Measurements from ENCODE around the gene ASIC3. TPM values are rescaled to one million over a fixed set of nuclear protein-coding genes. Genes with fewer than 3 reads are reported as not detected.

ASIC3 gene
- total RNA-seq, 1 experiment from 2014 or later, result 0.22 TPM

DNA sequence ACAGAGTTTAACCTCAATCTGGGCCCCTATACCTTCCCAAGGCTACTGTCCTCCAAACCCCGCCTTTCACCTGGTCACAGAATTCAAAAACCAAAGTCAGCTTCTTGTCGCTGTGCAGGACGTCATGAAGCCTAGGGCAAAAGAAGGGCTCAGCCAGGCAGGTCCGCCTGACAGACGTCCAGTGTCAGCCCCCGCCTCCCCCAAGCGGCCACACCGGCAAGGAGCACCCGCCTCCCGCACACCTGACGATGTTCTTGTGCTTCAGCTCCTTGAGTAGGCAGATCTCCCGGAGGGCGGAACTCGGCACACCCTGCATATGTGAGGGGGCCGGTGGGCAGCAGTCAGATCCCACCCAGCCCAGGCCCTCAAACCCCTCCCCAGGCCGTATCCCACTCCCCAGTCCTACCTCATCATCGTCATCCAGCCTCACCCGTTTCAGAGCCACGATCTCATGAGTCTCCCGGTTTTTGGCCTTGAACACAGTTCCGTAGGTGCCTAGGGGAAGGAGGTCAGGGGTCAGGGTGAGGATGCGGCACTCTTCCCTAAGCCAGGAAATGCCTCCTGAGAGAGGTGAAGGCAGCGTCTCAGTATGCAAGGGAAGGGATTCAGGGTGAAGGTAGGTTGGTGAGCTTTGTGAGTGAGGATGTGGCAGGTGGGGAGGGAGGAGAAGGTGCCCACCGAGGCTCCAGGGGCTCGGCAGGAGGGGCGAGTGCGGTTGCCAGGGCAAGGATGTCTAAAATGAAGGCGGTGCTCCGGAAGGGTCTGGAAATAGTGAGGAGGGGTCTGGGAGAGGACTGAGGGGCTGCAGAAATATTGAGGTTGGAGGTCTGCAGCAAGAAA lies 8.6 kb downstream of the ASIC3 start:
- DNase-seq (ENCODE audit: low read depth), result no peak

DNA sequence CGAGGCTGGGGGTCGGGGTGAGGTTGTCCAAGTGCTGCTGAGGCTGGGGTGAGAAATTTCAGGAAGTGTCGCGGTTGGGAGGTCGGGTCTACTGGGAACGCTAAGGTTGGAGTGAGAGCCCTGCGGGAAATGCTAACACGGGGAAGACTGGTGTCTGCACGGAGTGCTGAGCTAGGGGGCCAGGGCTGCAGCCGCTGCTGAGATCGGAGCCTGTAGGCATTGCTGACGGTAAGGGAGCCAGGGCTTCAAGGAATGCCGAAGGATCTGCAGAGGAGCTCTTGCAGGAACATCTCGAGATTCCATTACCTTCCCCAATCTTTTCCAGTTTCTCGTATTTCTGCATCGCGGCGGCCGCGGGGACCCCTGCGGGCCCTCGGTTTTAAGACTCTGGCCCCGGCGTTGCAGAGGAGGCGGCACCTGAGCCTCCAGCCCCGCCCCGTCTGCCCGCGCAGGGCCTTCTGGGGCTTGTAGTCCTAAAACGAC lies 9.2 kb downstream of the ASIC3 start, which contains the start of gene CDK5:
CDK5 (minus strand) TSS at position 392 of the 483 bp plus-strand sequence; CDS start at position 343, 49 bp downstream.
- DNase-seq (ENCODE audit: low read depth), result no peak

DNA sequence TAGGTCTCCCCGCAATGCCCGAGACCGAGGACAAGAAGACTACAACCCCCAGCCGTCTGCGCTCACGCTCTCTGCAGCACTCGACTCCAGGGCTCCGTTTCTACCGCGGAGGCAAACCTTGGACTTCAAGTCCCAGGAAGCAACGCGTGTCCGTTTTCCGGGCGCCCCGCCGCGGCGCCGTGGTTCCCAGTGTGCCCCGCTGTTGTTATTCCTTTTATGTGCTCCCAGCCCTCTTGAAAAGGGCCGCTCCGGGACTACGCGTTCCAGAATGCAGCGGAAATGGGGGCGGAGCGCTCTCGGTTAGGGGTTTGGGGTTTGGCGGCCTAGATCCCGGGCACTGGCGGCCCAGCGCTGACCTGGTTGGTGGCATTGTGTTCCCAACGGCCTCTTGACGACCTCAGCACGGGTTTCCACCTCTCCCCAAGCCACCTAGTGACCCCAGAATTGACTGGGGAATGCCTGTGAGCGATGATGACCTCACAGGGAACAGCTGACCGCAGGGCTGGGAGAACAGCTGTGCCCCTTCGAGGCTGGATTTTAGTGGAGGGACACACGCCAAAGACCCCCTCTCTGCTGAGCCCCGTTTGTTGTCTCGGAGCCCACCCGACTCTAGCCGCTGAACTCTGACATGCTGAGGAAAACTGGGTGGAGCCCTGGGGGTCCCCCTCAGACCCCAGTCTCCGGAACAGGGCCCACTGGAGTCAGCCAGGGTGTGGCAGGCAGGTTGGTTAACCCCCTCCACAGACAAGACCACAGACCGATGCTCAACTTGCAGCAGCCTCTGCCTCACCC lies 9.9 kb downstream of the ASIC3 start:
- DNase-seq (ENCODE audit: low read depth), result peak; percentile 100

DNA sequence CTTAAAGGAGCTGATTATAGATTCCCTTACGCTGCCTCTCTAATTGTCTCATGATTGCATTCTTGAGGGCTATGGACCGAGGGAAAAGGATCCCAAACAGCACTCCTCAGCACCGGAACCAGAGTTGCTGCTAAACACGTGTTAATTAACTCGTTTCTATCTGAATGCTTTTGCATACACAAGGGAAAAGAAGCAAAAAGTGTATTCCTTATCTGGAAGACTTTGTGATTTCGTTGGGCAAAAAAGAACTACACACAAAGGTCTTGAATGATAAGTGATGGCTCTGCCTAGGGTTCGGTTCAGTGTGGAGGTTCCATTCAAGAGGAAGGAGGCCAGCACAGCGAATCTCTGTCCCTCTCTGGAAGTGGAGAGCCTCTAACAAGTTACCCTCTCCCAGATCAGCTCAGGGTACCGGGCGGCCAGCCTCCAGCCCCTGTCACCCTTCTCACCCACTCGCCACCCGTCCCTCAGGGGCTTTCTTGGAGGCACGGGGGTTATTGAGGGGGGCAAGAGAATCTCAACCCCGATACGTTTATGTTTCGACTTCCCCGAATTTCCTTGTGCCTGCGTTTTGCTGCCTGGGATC lies 10.5 kb downstream of the ASIC3 start:
- peak; percentile 47 for DNase-seq (ENCODE audit: low read depth)

DNA sequence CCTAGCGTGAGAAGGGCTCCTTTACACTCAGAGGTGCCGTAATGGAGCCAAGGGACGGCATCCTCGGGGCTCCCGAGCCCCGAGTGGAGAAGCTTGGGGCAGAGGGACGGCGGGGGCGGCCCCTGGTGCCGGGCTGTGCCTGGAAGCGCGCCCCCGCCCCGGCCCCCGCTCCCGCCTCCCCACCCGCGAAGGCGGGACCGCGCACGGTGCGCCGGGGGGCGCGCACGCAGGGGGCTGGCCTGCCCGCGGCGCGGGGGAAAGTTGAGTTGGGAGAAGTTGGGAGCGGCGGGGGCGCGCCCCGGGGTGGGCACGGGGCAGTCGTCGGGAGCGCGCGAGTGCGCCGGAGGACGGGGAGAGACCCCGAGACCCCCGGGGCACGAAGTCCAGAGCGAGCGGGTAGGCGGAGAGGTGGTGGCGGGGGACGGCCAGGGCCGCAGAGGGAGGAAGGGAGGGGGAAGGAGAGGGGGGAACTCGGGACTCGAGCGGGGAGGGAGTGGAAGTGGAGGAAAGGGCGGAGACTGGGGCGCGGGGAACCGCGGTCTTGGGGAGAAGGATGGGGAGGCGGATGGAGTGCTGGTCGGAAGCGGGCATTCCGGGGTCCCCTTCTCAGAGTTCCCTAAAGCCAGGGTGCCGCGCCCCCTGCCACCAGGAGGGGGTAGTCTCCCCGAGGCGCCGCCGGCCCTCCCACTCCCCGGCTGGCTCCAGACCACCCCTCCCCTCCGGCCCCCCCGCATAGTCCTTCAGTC lies 11.2 kb downstream of the ASIC3 start, which contains the start of gene SLC4A2:
SLC4A2 (plus strand) TSS at position 223 of the 746 bp plus-strand sequence. CDS start 2,399 bp downstream, outside the sequence.
- peak; percentile 76 for DNase-seq (ENCODE audit: low read depth)

DNA sequence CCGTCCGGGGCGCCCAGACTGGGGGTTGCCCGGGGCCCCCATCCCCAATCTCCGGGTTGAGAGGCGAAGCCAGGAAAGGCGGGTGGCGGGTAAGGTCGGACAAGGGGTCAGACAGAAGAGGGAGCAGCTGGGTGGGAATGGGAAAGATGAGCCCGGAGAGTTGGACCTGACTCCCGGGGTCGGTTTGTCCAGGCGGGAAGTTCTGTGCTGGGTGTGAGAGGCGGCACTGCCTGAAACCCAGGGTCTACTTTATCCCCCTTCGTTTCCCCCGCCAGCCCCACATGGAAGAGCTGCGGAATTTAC lies 11.7 kb downstream of the ASIC3 start:
- DNase-seq (ENCODE audit: low read depth), result no peak

DNA sequence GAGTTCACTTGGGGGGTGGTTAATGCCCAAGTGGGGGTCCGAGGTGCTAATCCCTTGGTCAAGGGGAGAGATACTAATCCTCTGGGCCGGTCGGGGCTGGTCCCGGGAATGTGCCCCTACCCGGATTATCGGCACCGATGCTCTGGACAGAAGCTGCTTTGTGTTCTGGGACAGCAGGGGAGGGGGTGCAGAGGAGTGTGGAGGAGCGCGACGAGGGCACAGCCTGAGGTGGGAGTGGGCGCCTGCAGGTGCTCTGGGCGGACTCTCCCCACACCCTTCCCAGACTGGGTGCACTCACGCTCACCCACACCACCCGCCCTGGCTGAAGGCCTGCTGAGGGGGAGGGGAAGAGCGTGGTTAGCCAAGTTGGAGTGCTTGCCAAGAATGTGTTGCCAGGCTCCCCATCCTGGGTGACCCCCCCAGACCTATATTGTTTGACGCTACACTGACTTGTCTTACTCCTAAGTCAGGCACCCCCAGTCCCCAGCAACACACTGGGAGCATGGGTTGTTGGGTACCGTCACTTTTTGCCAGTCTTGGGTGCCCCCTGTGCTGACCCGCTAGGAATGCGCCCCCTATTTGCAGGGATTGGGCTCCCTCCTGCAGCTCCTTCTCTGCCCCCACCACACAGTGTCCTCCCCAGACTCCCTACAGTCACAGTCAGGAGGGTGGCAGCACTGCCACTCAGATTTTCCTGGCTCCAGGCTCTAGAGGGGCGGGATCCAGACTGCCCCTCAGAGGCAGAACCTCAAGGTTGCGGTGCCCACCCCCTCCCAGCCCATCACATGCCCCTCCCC lies 12.3 kb downstream of the ASIC3 start:
- DNase-seq (ENCODE audit: low read depth), result peak; percentile 54

DNA sequence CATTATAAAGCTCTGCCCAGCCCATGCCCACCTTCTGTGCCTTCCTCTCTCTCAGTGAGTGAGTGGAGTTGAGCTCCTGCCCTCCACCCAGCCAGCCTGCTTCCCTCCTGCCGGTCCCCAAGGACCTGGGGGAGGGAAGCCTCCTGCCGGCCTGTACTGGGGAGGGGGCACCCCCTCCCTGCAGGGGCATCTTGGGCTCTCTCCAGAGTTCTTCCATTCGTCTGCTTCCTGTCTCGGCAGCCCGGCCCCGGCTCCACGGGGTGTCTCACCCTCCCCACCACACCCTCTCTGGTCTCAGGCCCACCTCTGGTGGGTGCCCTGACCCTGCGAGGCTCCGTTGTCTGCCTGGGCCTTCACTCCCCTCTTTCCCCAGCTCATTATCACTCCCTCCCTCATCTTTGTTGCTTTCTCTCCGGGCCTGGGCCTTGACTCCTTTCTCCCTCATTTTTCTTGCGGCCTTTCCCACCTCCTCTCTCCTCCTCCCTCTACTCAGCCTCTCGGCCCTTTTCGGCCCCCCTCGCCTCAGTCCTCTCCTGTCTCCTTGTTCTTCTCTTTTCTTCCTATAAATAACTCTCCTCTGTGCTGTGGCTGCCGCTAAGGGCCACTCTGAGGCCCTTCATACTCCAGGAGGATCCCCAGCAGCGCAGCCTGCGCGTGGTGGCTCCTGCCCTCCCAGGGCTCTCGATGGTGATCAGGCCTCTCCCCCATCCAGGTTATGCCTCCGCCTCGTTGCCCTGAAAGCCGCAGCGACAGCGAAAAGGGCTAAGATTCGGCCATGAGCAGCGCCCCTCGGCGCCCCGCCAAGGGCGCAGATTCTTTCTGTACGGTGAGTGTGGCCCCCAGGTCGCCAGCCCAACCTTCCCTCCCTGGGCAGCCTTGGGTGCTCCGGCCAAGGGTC lies 13.1 kb downstream of the ASIC3 start:
- DNase-seq (ENCODE audit: low read depth), result no peak

DNA sequence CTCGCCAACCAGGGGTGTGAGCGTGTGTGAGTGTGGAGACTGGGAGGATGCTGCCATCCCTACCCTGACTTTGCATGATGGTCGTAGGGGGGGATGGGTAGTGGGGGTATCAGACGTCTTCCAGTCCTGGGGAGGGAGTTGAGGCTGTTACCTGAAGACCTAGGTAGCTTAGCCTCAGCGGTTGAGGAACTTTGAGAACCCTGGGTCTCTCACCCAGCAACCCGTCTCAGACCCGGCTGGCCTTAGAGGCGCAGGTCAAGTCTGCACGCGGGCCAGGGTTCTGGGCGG lies 13.7 kb downstream of the ASIC3 start:
- DNase-seq (ENCODE audit: low read depth), result no peak

DNA sequence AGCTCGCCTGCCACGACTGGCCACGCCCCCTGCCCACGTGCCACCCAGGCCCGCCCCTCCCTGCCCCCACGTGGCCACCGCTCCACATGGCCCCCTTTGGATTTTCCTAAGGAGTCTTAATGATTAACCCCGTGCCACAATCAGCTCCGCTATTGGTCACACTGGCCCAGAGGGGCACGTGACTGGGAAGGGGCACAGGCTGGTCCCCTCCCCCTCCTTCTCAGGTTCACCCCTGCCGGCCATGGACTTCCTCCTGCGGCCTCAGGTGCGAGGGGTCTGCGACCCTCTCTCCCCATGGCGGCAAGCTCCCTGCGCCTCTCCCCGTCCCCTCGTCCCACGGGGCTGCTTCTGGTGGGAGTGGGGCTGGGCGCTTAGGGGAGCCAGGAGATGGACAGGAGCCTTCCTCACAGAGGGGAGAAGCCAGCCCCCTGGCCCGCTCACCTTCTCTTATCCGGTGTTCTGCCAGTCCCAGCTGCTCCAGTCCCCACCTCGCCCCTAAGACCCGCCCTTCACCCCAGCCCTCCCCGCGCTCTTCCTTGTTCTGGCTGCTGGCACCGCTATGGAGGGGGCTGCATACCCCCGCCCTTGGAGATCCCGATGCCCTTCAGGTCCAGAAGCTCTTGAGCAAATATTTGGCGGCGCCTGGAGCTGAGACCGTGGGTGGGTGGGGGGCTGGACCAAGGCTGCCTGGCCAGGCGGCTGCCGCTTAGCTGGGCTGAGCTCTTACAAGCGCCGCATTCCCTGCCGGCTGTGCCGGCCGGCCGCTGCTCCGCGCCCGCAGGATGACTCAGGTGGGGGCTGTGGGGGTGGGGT lies 14.3 kb downstream of the ASIC3 start:
- DNase-seq (ENCODE audit: low read depth), result no peak

DNA sequence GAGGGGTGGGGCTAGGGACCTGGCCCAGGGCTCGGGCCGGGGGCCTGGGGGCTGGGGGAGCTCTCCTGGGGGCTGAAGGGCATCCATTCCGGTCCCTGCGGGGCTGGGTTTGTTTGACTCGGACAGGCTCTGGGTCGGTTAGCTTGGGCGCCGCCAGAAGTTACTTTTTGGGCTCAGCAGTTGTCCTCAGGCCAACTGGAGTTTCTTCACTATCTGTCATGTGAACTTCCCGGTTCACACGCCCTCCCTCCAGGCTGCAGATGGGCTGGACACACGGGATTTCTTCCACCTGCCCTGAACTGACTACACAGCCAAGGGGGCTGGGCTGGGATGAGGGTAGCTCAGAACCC lies 14.9 kb downstream of the ASIC3 start:
- DNase-seq (ENCODE audit: low read depth), result no peak

DNA sequence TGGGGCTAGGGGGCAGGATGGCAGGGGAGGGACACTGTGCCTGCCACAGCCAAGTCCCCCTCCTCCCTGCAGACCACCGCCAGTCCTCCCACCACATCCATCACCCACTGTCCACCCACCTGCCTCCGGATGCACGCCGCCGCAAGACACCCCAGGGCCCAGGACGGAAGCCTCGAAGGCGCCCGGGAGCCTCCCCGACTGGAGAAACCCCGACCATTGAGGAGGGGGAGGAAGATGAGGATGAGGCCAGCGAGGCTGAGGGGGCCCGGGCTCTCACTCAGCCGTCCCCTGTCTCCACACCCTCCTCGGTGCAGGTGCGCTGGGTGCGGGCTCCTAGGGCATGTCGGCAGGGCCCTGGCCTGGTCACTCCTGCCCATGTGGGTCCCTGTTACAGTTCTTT lies 16.1 kb downstream of the ASIC3 start:
- no peak for DNase-seq (ENCODE audit: low read depth)

DNA sequence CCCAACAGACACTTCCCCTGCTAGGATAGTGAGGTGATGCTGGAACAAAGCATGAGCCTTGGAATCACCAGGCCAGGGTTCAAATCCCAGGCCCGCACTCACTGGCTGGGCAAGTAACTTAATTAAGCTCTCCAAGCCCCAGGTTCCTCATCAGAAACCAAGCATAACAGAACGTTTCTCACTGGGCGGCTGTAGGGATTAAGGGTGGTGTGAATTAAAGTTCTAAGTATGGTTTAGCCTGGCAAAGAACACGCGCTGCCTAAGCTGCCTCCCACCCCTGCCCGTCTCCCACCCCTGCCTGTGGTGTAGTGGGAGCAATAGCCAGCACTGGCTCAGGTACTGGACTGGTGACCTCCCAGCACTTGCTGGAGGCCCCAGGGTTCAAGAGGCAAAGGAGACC lies 16.7 kb downstream of the ASIC3 start:
- no peak for DNase-seq (ENCODE audit: low read depth)

DNA sequence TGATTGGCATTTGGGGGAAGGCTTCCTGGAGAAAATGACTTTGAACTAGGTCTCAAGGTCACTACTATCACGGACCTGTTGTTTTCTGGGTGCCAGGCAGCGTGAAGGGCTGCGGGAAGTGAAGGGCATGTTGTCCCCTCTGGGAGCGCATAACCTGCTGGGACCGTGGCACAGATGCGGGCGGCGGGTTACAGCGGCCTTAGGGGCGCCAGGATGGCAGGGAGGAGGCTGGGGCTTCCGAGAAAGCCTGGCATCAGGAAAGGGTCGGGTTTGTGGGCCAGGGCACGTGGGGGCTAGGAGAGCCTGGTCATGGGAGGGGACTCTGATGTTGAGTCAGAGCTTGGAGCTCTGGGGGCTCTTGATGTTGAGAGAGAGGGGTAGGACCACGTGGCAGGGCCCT lies 17.2 kb downstream of the ASIC3 start:
- DNase-seq (ENCODE audit: low read depth), result no peak

DNA sequence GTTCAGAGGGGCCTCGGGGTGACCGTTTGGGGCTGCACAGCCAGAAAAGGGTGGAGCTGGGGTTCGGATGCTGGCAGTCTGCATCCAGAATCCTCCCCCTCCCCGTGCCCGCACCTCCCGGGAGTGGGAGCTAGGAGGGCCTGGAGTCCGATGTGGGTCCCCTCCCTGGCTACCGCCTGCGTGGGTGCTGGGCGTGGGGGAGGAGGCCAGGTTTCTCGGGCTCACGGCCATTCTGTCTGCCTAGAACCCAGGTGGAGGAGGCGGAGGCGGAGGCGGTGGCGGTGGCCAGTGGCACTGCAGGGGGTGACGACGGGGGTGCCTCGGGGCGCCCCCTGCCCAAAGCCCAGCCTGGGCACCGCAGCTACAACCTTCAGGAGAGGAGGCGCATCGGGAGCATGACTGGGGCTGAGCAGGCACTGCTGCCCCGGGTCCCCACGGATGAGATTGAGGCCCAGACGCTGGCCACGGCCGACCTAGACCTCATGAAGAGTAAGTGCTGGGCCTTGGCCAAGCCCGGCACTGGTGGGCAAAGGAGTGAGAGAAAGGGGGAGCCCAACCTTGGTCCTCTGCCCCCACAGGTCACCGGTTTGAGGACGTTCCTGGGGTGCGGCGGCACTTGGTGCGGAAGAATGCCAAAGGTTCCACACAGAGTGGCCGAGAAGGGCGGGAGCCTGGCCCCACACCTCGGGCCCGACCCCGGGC lies 18.1 kb downstream of the ASIC3 start:
- DNase-seq (ENCODE audit: low read depth), result no peak

DNA sequence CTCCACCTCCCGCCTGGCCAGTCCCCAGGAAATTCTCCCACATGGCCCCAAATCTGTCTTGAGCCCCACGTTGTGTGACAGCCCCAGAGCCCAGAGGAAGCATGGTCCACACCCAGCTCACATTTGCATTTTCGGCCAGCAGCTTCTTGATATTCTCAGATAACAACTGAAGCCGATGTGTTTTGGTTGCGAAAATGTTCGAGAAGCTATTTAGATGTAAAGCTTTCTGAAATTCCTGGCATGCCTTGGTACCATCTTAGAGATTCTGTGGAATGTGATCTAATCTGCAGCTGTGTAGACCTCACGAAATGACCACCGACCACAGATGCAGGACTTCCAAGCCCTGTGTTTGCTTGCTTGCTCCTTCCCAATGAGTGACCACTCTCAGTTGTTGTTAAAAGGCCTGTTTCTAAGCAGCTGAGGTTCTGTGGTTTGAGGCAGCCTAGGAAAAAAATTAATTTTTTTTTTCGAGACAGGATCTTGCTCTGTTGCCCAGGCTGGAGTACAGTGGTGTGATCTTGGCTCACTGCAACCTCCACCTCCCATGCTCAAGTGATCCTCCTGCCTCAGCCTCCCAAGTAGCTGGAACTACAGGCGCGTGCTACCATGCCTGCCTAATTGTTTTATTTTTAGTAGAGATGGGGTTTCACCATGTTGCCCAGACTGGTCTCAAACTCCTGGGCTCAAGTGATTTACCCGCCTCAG lies 19.9 kb downstream of the ASIC3 start:
- no peak for DNase-seq (ENCODE audit: low read depth)

DNA sequence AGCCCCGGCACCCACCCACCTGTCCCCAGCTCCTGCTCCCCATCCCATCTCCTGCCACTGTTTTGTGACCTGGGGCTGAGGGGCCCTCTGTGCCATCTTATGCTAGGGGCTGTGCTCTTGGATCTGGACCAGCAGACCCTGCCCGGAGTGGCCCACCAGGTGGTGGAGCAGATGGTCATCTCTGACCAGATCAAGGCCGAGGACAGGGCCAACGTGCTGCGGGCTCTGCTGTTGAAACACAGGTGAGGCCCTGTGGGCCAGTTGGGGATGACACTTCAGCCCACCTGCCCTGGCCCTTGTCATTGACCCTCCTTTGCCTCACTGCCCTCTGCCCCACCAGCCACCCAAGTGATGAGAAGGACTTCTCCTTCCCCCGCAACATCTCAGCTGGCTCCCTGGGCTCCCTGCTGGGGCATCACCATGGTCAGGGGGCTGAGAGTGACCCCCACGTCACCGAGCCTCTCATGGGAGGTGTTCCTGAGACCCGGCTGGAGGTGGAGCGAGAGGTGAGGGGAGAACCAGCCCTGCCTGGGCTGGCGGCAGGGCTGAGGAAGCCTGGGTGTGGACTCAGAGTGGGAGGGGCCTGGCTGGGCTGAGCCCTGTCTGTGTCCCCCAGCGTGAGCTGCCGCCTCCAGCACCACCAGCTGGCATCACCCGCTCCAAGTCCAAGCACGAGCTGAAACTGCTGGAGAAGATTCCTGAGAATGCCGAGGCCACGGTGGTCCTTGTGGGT lies 21.7 kb downstream of the ASIC3 start:
- DNase-seq (ENCODE audit: low read depth), result no peak
